Activated T-cell treated with anti-CD3 and anti-CD28 coated beads, Interleukin-2, amount 50 U/mL, for 4 hours (primary cell): Measurements from ENCODE around the gene CCT8L2. TPM values are rescaled to one million over a fixed set of nuclear protein-coding genes. Genes with fewer than 3 reads are reported as not detected.
A peak's percentile ranks its signal among the peaks of the same experiment; 100 is the strongest.
"Not testable (repeated sequence)": the region's sequence is repeated elsewhere in the genome, so short reads cannot be mapped to it uniquely, and the experiment has no call there.

Experiments used
- ATAC-seq, 2 donors: fragments of 200-7000 bp; cut with Tn5 transposase; one replicate each; pipeline ENCODE4 v1.10.0; 2021
- DNase-seq: peaks from one replicate; pipeline ENCODE4 v3.0.0-alpha.2; 2020
- H3K27me3 Mint-ChIP-seq: one replicate; pipeline ENCODE4 v1.8.0; 2021; ENCODE audit warnings: low read depth, mixed read lengths
- H3K36me3 Mint-ChIP-seq: one replicate; pipeline ENCODE4 v1.8.0; 2022; ENCODE audit warnings: mixed read lengths; ENCODE audit not compliant: insufficient read depth
- H3K4me1 Mint-ChIP-seq: one replicate; pipeline ENCODE4 v1.8.0; 2021; ENCODE audit warnings: low read depth, mixed read lengths
- H3K4me3 Mint-ChIP-seq: one replicate; pipeline ENCODE4 v1.8.0; 2021; ENCODE audit warnings: mild to moderate bottlenecking, moderate library complexity, mixed read lengths
- H3K9me3 Mint-ChIP-seq: one replicate; pipeline ENCODE4 v1.8.0; 2021; ENCODE audit warnings: mixed read lengths
- total RNA-seq, 3 donors: library from RNA; stranded (reverse); gene quantifications; one replicate each; pipeline ENCODE4 v1.2.1, GENCODE V29; 2021

The CCT8L2 gene
- total RNA-seq, 3 donors from 2014 or later: 0.08 TPM; not detected in 2

DNA sequence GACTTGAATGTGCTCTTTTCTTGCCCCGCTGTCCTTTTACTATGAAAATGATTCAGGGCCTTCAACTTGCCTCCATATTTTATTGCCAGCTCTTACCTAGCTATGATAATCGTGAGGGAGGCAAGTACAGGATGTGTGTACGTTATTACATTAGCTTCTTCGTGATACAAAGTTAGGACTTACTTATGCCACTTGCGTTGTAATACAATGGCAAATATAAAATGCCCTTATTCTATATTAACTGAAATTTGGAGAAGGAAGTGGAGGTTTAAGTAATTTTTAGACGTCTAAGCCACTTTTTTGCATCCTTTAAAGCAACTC is 10.8 kb upstream of the CCT8L2 start:
- no peaks in the 10 kb centered on the region for H3K36me3 Mint-ChIP-seq
- H3K4me3 Mint-ChIP-seq: no peak overlapping the region
- no peak for DNase-seq
- no peaks in the 10 kb centered on the region for H3K9me3 Mint-ChIP-seq
- peaks cover 57% of the 10 kb centered on the region for H3K27me3 Mint-ChIP-seq
- peaks cover 11% of the 10 kb centered on the region for H3K4me1 Mint-ChIP-seq
- peak in 1 of 2 donors; percentile 32 for ATAC-seq

DNA sequence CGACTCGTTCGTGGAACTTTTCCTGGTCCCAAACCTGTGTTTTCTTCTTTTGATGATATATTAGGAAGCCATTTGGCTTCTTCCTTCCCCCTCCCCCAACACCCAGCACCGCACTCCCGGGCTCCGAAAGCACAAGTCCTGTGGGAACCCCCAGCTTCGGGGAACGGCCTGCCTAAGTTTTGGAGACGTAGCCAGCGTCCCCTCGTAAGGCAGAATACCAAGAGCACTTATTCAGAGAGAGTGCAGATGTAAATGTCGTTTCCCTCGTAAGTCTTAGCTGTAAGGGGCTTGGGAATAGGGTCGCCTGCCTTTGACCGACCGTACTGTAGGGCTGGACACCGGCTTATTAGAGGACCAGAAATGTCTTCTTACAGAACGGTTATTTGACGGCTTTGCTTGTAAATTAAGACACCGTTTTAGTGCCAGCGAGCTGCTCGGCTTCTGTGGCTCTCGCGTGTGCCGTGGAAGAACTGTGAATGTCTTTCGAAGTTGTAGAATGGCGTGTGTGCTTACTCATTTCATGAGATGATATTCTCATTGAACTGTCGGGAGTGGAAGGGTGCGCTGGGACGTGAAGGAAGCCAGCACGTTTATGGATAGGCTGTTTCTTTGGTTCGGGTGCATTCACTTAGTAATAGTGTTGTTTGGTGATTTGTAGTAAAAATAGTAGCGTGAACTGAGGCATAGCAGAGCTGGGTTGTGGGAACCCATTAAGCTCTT is 10.3 kb upstream of the CCT8L2 start:
- peaks cover 52% of the 10 kb centered on the region for H3K27me3 Mint-ChIP-seq
- peak; percentile 29 to 47 for ATAC-seq
- H3K4me3 Mint-ChIP-seq: peak overlapping the region; percentile 52
- H3K36me3 Mint-ChIP-seq, H3K9me3 Mint-ChIP-seq: not testable (repeated sequence)
- peak; percentile 21 for DNase-seq
- H3K4me1 Mint-ChIP-seq: peaks cover 11% of the 10 kb centered on the region

DNA sequence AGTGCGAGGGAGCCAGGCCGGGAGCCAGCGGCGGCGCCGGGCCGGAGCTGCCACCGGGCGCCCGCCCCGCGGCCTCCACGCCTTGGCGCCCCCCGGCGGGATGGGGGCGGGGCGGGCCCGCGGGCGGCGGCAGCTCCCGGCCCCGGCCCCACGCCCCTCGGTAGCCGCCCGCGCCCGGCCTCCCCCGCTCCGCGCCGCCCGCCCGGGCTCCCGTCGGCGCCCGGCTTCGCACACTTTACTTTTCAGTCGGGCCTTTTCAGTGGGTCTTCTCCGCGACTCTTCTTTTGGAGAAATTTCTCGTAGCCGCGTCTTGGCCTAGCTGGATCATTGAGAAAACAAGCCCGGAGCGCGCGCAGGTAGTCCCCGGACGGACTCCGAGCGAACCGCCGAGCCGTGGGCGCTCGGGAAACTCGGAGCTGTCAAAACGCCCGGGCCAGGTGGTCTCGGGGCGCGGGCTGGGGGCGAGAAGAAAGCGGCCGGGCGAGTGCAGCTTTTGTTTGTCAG is 9.7 kb upstream of the CCT8L2 start:
- Mint-ChIP-seq H3K4me3 (peak overlapping the region; percentile 35), H3K27me3 (peaks cover 51% of the 10 kb centered on the region), H3K4me1 (peaks cover 11% of the 10 kb centered on the region)
- not testable (repeated sequence) for H3K9me3 Mint-ChIP-seq, H3K36me3 Mint-ChIP-seq, DNase-seq
- peak; percentile 9 to 21 for ATAC-seq

DNA sequence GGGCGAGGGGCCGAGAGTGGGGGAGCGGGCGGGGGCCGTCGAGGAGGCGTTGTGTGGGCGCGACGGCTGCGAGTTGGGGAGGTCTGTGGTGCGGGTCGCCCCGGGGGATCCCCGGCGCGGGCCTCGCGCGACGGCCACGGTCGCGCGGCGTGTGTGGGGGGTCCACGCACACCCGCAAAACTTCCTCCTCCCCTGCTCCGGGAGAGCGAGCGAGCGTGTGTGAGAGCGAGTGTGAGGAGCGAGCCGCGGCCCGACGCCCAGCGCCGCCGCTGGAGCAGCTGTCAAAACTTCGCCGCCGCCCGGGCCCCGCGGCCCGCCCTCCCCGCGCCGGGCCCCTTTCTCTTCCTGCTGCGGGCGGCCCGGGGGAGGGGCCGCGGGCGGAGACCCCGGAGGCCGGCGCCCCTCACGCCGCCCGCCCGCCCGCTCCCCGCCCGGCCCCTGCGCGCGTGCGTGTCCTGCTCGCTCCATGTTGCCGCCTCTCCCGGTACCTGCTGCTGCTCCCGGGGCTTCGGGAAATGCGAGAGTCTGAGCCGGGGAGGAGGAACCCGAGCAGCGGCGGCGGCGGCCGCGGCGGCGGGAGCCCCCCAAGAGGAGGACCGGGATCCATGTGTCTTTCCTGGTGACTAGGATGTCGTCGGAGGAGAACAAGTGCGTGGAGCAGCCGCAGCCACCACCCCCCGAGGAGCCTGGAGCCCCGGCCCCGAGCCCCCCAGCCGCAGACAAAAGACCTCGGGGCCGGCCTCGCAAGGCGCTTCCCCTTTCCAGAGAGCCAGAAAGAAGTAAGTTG is 9.0 kb upstream of the CCT8L2 start:
- H3K4me3 Mint-ChIP-seq: no peak overlapping the region
- peaks cover 47% of the 10 kb centered on the region for H3K27me3 Mint-ChIP-seq

DNA sequence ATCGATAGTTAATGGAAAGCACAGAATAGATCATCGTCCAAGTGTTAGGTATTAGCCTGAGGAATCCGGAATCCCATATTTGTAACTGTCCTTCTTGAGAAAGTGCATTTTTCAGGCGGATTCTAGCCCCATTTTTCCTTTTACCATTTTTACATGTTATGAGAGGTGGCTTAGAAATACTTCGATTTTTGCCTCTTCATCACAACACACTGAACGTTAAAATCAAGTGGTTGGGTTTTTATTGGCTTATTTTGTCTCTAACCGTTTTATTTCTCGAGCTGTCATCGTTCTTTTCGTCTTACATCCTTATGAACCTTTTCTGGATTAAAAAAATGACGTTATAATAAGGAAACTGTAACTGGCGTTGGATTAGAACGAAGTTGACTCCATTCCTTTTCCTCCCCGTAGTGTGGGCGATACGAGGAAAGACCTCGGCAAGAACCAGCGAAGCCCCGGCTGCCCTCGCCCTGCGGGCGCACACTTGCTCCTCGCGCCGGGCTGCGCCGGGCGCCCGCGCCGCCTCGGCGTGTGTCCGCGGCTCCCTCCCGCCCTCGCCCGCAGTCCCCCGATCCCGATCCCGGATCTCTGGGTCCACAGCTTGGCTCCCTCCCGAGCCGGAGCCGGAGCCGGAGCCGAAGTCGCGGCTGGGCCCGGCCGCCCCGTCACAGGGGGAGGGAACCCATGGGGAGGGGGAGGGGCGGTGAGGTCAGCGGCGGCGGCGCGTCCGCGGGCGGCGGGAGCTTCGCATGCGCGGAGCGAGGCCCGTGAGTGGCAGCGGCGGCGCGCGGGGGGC is 8.2 kb upstream of the CCT8L2 start:
- not testable (repeated sequence) for H3K9me3 Mint-ChIP-seq, H3K36me3 Mint-ChIP-seq
- DNase-seq (peak; percentile 69), ATAC-seq (peak; percentile 25 to 61)
- Mint-ChIP-seq H3K4me1 (peaks cover 11% of the 10 kb centered on the region), H3K4me3 (peak overlapping the region; percentile 48), H3K27me3 (peaks cover 47% of the 10 kb centered on the region)

More for the DNA sequence above, 9.0 kb upstream of the CCT8L2 start:
- Mint-ChIP-seq H3K4me1 (peaks cover 11% of the 10 kb centered on the region), H3K9me3 (no peaks in the 10 kb centered on the region), H3K36me3 (no peaks in the 10 kb centered on the region)
- DNase-seq (no peak), ATAC-seq (peak; percentile 34 to 39)

DNA sequence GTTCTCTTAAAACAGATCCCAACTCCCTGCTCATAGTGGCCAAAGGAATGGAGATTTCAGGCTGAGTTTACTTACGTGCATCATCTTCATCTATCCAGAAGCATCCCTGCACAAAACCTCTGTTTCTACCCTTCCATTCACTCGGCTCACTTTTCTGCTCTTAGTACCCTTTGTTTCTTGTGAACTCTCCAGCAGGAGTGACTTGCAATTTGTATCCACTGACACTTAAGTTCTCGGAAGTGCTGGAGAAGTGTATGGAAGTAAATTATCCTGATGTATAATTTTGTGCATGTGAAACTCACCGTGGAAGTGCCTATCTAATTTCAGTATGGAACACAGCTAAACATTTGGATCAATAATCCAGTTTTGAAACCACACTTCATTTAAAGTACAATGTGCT is 7.0 kb upstream of the CCT8L2 start:
- H3K36me3 Mint-ChIP-seq, DNase-seq, ATAC-seq, H3K9me3 Mint-ChIP-seq, H3K4me3 Mint-ChIP-seq: not testable (repeated sequence)
- Mint-ChIP-seq H3K27me3 (peaks cover 48% of the 10 kb centered on the region), H3K4me1 (peaks cover 11% of the 10 kb centered on the region)

DNA sequence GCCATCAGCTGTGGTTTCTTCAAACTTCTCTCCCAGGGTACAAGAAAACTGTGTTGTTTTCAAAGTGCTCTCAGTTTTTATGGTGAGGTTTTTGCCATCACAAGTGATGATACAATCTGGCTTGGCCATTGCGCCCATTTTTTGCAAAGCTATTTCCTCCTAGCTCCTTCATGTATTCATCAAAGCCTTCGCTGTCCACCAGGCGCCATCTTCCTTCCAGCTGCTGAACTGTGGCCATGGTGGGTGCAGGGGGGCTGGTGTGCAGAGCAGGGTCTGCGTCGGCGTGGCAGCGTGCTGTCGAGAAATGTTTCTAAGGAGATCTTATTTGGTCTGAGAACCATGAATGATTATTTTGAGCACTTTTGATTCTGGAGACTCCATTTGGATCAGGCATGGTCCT is 2.6 kb upstream of the CCT8L2 start:
- H3K27me3 Mint-ChIP-seq: peaks cover 21% of the 10 kb centered on the region
- not testable (repeated sequence) for H3K4me3 Mint-ChIP-seq, H3K9me3 Mint-ChIP-seq, DNase-seq, H3K4me1 Mint-ChIP-seq, ATAC-seq, H3K36me3 Mint-ChIP-seq

DNA sequence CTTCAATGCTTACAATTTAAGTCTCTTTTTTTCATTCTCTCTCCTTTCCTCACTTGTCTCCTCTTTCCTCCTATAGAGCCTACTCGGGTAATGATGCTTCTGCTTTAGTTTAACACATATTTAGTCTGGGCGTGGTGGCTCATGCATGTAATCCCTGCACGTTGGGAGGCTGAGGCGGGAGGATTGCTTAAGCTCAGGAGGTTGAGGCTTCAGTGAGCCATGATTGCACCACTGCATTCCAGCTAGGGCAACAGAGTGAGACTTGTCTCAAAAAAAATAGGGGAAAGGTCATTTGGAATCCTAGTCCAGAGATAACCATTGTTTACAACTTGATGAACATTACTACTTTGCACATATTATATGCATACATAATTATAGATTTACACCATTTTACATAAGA is 1.4 kb upstream of the CCT8L2 start:
- no peak overlapping the region for H3K4me3 Mint-ChIP-seq

DNA sequence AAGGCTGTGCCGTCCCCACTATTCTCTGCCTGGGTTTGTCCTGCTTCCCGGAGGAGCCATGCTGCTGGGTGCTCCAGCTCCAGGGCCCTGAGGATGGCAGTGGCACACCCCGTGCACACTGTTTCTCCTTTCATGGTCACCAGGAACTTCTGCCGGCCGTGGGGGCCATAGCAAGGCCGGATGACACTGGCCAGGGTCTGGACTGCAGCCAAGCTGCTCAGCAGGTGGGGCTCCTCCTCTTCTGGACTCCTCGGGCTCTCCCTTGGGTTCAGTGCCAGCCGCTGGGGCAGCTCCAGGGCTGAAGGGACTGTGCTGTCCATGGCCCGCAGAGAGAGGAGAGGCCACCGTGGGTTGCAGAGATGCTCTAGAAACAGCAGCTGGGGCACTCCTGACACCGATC is 379 bp downstream of the CCT8L2 start:
- H3K27me3 Mint-ChIP-seq, H3K4me3 Mint-ChIP-seq, H3K9me3 Mint-ChIP-seq, H3K4me1 Mint-ChIP-seq, DNase-seq, H3K36me3 Mint-ChIP-seq, ATAC-seq: not testable (repeated sequence)

More for the DNA sequence above, 1.4 kb upstream of the CCT8L2 start:
- Mint-ChIP-seq H3K9me3 (peaks cover 4% of the 10 kb centered on the region), H3K4me1 (no peaks in the 10 kb centered on the region), H3K36me3 (no peaks in the 10 kb centered on the region), H3K27me3 (peaks cover 12% of the 10 kb centered on the region)
- ATAC-seq: no peak
- DNase-seq: no peak

DNA sequence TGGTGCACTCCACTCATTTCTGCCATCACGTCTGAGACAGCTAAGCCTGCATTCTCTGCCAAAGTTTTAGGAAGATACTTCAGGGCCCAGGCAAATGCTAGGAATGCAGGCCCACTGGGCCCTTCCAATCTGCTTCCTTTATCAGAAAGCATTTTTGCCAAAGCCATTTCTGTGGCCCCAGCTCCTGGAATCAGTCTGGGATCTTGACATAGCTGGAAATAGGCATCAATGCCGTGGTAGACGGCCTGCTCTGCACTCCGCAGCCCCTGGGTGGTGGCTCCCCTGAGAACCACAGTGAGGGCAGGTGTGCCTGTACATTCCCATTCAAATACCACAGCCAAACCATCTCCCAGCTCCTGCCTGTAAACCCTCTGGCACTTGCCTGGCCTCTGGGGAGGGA is 1.5 kb downstream of the CCT8L2 start:
- not testable (repeated sequence) for H3K9me3 Mint-ChIP-seq, H3K4me1 Mint-ChIP-seq, H3K36me3 Mint-ChIP-seq, ATAC-seq, H3K4me3 Mint-ChIP-seq, DNase-seq, H3K27me3 Mint-ChIP-seq

DNA sequence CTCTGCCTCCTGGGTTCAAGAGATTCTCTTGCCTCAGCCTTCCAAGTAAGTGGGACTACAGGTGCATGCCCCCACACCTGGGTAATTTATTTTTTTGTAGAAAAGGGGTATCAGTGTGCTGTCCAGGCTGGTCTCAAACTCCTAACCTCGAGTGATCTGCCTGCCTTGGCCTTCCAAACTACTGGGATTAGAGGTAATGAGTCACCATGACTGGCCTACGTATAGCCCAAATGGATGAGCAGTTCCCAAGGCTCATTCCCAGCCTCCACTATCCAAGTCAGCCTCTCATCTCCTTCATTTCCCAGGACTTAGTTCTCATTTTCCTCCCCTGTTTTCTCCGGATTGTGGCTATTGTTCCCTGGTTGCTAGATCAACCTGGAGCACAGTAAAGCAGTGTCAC is 5.6 kb downstream of the CCT8L2 start:
- Mint-ChIP-seq H3K4me3 (no peak overlapping the region), H3K36me3 (no peaks in the 10 kb centered on the region), H3K27me3 (no peaks in the 10 kb centered on the region), H3K4me1 (no peaks in the 10 kb centered on the region), H3K9me3 (no peaks in the 10 kb centered on the region)
- ATAC-seq (no peak), DNase-seq (no peak)

DNA sequence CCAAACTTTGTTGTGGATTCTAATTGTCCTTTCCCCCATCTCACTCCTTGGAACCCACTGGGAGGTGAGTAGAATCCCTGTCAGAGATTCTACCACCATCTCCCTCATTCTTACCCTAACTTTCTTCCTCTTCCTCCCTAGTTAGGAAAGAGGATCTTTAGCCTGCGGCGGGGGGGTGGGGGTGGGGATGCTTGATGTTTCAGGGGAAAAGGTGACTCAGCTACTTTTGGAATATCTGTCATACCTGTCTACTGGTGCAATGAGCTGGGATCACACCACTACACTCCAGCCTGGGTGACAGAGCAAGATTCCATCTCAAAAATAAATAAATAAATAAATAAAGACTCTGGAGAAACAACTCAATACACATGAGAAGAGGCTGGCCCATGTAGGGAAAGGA is 6.4 kb downstream of the CCT8L2 start:
- DNase-seq (no peak), ATAC-seq (no peak)
- Mint-ChIP-seq H3K9me3 (no peaks in the 10 kb centered on the region), H3K27me3 (no peaks in the 10 kb centered on the region), H3K36me3 (no peaks in the 10 kb centered on the region), H3K4me3 (no peak overlapping the region), H3K4me1 (no peaks in the 10 kb centered on the region)

DNA sequence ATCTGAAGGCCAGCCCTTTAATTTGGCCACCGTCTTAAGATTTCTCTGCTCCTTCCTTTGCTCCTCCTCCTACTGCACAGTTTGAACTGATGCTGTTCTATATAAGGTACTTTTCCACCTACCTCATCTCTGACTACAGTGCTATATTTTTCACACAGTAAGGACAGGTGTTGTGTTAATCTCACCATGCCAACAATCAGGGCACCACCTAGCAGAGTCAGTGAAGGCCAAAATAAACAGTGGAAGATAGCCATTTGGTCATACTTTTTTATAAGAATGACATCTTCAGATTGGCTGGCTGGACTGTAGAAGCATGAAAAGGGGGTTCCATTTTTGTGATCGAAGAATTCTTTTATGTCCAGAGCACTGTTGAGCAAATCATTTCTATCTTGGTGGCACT is 11.7 kb downstream of the CCT8L2 start:
- not testable (repeated sequence) for H3K4me1 Mint-ChIP-seq, ATAC-seq, DNase-seq, H3K9me3 Mint-ChIP-seq, H3K4me3 Mint-ChIP-seq, H3K27me3 Mint-ChIP-seq, H3K36me3 Mint-ChIP-seq

DNA sequence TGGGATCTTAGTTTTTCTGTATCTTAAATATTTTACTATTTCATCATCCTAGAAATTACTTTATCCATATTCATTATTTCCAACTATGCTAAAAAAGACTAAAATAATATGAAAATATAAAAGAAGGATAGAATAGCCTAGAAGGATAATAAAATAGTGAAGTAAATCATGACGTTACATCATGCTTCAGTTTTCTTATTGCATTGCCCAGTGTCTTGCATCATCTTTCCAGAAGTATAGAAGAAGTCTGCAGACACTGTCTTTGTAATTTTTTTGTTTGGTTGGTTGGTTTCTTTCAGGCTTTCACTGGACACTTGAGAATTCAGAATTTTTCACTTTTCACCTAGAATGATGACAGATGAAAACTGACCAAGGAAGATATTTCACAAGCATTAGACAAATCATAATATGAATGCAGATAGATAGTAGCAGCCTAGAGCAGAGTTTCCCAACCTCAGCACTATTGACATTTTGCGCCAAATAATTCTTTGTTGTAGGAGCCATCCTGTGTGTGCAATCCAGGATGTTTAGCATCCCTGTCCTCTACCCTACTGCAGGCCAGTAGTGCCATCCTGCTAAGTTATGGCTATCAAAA is 23.3 kb downstream of the CCT8L2 start:
- H3K27me3 Mint-ChIP-seq, ATAC-seq, H3K36me3 Mint-ChIP-seq, H3K4me3 Mint-ChIP-seq, DNase-seq, H3K4me1 Mint-ChIP-seq, H3K9me3 Mint-ChIP-seq: not testable (repeated sequence)
